DMS114 treated with DMSO at 0.1 percent for 48 hours (cell line): Measurements from ENCODE around the gene MUC3A.
A peak's percentile ranks its signal among the peaks of the same experiment; 100 is the strongest.
"Not testable (repeated sequence)": the region's sequence is repeated elsewhere in the genome, so short reads cannot be mapped to it uniquely, and the experiment has no call there.

Experiments used
- DNase-seq: peaks from one replicate; lab custom pipeline; 2025; ENCODE audit not compliant: unreplicated experiment; lab: John Stamatoyannopoulos, UW

Gene MUC3A

GRCh38 chr7:100949227-100949932 lies at the start of gene MUC3A:
MUC3A (plus strand) TSS chr7:100949534; CDS start chr7:100949625, 91 bp downstream.
- no peak for DNase-seq

GRCh38 chr7:100900978-100901377 lies 48.4 kb upstream of the MUC3A start:
- DNase-seq: no peak

DNA sequence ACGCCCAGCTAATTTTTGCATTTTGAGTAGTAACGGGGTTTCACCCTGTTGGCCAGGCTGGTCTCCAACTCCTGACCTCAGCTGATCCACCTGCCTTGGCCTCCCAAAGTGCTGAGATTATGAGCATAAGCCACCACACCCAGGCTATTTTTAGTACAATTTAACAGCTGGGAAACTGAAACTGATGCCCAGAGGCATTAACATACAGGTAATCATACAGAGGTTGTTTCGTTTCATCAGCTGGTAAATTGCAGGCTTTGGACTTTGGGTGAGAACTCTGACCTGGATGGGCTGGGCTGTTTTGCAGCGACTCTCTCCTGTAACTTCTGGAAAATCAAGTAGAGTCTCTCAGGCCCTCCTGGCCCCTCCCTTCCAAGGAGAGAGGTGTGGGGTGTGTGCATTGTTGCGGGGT lies 47.4 kb upstream of the MUC3A start:
- no peak for DNase-seq

GRCh38 chr7:100902638-100903037 lies 46.7 kb upstream of the MUC3A start:
- DNase-seq: no peak

GRCh38 chr7:100908512-100908911 lies 40.8 kb upstream of the MUC3A start:
- no peak for DNase-seq

GRCh38 chr7:100910443-100910842 lies 38.9 kb upstream of the MUC3A start:
- not testable (repeated sequence) for DNase-seq

GRCh38 chr7:100911484-100911883 lies 37.9 kb upstream of the MUC3A start:
- no peak for DNase-seq

GRCh38 chr7:100914208-100914878 lies 35.0 kb upstream of the MUC3A start:
- no peak for DNase-seq

DNA sequence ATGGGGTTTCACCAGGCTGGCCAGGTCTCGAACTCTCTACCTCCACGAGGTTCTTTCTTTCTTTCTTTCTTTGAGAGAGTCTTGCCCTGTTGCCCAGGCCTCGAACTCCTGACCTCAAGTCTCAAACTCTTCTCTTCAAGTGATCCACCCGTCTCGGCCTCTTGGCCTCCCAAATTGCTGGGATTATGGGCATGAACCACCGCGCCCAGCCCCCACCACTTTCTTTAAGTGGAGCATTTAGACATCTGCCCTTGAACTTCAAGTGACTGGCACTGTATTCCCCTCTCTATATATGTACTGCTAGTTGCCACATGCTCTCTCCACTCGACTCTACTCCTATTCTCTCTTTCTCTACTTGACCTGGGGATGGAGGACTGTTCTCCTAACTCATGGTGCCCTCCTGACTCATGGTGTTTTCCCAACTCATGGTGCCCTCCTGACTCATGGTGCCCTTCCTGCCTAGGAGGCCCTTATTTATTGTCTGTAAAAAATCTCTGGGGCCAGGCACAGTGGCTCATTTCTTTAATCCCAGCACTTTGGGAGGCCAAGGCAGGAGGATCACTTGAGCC lies 34.4 kb upstream of the MUC3A start:
- no peak for DNase-seq

DNA sequence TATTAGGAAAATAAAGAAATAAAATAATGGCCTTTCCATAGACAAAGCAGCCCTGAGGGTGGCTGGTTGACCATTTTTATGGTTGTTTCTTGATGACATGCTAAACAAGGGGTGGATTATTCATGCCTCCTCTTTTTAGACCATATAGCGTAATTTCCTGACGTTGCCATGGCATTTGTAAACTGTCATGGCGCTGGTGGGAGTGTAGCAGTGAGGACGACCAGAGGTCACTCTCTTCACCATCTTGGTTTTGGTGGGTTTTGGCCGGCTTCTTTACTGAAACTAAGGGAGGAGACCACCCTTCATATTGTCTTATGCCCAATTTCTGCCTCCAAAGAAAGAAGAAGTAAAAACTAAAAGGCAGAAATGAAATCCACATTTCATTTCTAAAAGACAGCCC lies 30.0 kb upstream of the MUC3A start:
- DNase-seq: not testable (repeated sequence)

DNA sequence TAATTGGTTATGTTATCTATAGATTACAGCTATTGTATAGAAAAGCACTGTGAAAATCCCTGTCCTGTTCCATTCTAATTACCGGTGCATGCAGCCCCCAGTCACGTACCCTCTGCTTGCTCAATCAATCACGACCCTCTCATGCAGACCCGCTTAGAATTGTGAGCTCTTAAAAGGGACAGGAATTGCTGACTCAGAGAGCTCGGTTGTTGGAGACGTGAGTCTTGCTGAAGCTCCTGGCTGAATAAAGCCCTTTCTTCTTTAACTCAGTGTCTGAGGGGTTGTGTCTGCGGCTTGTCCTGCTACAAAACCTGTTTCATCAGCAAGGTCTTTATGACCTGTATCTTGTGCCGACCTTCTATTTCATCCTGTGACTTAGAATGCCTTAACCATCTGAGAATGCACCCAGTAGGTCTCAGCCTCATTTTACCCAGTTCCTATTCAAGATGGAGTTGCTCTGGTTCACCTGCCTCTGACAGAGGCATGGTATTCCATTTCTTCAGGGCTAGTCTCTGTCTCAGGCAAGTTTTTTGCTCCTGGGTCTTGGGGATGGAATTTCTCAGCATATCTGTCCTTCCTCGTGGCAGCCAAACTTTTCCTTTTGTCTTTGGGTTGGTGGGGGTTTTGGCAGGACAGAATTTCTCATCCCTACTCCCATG lies 29.4 kb upstream of the MUC3A start:
- not testable (repeated sequence) for DNase-seq

DNA sequence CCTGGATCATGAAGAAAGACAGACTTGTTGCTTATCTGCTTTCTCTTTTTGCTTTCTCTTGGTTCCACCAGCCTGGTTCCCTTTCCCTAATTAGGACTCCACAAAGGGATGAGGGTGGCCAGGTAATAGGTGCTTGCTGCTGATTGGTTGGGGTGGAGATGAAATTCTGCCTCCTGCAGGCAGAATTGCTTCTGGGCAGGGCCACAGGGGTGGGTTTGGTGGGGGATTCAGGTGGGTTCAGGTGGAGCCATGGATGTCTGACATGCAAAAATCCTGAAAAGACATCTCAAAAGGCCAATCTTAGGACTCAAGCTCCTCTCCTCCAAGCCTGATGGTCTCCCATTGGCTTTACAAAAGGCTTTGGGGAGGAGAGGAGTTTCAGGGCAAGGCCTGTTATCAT lies 28.3 kb upstream of the MUC3A start:
- no peak for DNase-seq

- not testable (repeated sequence) for DNase-seq
Measured at GRCh38 chr7:100923616-100924015, 25.7 kb upstream of the MUC3A start.

DNA sequence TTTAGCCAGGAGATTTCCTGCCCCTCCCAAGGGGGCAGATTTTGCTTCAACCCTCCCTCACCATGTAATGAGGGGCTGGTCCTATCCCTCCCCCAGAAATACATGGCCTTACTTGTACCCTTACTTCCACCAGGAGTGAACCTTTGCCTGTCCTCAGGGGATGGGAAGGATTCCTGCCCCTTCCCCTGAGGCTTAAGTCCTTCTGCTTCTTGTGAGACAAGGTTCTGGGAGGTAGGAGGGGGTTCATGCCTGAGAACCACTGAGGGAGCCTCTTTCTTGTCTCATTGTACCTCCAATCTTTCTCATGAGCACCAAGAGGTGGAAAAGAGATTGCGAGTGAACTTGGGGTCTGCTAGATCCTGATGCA lies 19.5 kb upstream of the MUC3A start:
- no peak for DNase-seq

DNA sequence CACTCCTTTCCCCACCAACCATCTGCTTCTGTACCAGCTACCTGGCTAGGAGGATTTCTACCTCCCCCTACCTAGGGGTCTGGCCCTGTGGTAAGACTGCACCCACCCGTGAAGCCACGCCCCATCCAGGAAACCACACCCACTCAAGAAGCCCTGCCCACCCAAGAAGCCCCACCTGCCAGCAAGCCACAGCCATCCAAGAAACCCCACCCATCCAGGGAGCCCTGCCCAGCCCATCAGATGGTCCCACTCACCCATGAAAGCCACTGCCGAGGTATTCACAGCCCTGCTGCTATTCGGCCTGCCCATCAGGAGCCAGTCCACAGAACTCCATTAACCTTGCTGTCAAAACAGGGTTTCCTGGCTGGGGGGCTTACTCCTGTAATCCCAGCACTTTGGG lies 15.6 kb upstream of the MUC3A start:
- no peak for DNase-seq

DNA sequence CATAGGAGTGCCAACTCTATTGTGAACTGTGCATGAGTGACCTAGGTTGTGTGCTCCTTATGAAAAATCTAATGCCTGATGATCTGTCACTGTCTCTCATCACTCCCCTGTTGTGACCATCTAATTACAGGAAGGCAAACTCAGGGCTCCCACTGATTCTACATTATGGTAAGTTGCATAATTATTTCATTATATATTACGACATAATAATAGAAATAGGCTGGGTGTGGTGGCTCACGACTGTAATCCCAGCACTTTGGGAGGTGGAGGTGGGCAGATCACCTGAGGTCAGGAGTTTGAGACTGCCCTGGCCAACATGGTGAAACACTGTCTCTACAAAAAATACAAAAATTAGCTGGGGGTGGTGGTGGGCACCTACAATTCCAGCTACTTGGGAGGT lies 14.0 kb upstream of the MUC3A start:
- not testable (repeated sequence) for DNase-seq

- DNase-seq: not testable (repeated sequence)
Measured at GRCh38 chr7:100936167-100936566, 13.2 kb upstream of the MUC3A start.

- peak; percentile 67 for DNase-seq
Measured at GRCh38 chr7:100942045-100942774, 7.1 kb upstream of the MUC3A start.

DNA sequence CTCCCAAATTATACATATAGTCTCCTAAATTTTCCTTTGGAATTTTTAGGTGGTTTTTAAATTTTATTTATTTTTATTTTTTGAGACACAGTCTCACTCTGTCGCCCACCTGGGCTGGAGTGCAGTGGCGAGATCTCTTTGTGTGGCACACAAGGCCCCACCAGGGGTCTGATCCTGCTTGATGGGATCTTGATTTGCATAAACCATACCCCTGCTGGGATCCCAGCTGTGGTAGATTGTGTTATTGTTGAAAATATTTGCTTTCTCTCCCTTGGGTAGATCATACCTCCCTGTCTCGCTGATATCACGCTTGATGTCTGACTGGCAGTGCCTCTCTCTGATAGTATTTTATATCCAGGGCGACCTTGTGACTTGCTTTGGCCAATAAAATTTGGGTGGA lies 5.6 kb upstream of the MUC3A start:
- DNase-seq: no peak

DNA sequence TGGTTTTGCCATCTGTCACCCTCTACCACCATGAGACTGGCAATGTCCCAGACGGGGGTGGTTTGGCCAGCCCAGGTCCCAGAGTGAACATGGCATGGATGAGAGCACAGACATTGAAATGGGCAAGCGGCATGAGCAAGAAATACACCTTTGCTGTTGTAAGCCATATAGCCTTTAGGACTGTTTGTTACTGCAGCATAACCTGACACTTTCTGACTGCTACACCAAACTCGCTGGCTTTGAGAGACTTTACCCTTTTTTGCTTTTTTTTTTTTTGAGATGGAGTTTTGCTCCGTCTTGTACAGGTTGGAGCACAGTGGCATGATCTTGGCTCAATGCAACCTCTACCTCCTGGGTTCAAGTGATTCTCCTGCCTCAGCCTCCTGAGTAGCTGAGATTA lies 5.2 kb upstream of the MUC3A start:
- no peak for DNase-seq

DNA sequence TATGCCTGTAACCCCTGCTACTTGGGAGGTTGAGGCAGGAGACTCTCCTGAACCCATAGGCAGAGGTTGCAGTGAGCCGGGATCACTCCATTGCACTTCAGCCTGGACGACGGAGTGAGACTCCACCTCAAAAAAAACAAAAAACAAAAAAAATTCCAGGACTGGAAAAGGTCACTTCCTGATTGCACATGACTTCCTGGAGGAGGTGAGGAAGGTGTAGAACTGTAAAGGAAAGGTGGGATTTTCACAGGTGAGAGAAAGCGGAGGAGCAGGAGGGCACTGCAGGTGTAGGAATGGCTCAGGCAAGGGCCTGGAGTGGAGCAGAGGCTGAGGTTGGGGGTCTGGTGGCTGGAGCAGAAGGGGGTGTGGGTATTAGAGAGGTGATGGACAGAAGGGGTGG lies 3.2 kb upstream of the MUC3A start:
- DNase-seq: no peak
